ENCODE measurements around the gene RPL18. TPM values are rescaled to one million over a fixed set of nuclear protein-coding genes. Genes with fewer than 3 reads are reported as not detected.

RPL18 gene
- total and polyA plus RNA-seq, 2 experiments from 2014 or later, result 1,898 to 2,011 TPM

DNA sequence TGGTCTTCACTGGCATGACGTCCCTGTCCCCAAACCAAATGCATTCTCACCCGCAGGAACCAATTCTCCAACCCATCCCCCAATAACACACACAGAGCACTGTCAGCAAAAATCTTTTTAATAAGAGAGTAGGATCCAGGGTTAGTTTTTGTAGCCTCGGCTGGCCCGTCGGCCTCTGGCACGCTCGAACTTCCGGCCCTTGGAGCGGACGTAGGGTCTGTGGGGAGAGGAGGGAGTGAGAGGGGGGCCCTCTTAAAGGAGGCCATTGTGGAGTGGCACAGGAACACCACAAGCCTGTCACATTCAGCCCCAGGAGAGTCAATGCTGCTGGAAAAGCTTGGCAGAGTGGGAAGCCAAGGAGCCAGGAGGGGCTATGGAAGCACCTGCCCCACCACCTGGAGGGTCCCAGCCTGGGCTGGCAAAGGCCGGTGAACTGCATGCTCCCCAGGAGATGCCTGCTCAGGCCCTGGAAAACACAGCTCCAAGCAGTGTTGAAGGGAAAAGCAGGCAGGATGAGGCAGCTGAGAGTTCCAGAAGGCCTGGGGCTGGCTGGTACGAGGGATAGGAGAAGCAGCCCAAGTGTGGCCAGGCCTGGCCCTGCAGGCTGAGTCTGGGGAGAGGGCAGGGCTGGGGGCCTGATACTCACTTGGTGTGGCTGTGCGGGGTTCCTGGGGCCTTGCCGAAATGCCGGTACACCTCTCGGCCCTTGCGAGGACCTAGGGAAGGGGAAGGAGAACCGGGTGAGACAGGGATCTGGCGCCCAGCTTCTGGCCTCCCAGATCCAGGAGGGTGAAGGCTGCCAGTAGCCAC lies 3.5 kb downstream of the RPL18 start:
- H3K27ac ChIP-seq (ENCODE audit: low read depth), result peak overlapping the region; percentile 99
- no peak for DNase-seq (ENCODE audit: low spot score)
- Mint-ChIP-seq H3K36me3 (ENCODE audit: low read depth) (peaks cover 53% of the 10 kb centered on the region), H3K27ac (peak overlapping the region; percentile 98), H3K4me3 (peak overlapping the region; percentile 61), H3K4me1 (peaks cover 50% of the 10 kb centered on the region), H3K27me3 (ENCODE audit: insufficient read depth, low read depth, poor library complexity) (peaks cover 43% of the 10 kb centered on the region), H3K9me3 (no peaks in the 10 kb centered on the region; the same call in 1 of the 3 replicates)
- ATAC-seq, result no peak; the same call in 2 of the 3 replicates
- no peaks in the 10 kb centered on the region for H3K9me2 ChIP-seq (ENCODE audit: insufficient read depth)
- peaks cover 32% of the 10 kb centered on the region for H3K36me3 ChIP-seq (ENCODE audit: insufficient read depth)
- no peak overlapping the region for H2AFZ ChIP-seq
- no peaks in the 10 kb centered on the region for H3K27me3 ChIP-seq (ENCODE audit: insufficient read depth)
- peak overlapping the region; percentile 99 for H3K4me2 ChIP-seq
- no peak for TF ChIP-seq ZNF331 (CRISPR knock-in tag; IDR thresholded peaks at IDR 0.05; ENCODE audit: low read depth)
- TF ChIP-seq CREB1 (CRISPR knock-in tag; IDR thresholded peaks at IDR 0.05; ENCODE audit: low read depth), result peak; percentile 57; the same call in 1 of the 2 replicates
- peaks cover 52% of the 10 kb centered on the region for H3F3A ChIP-seq (replicated peaks; ENCODE audit: low read depth)
- H3K79me2 ChIP-seq (replicated peaks; ENCODE audit: insufficient read depth), result peaks cover 40% of the 10 kb centered on the region
- peak overlapping the region; percentile 49 for H3K4me3 ChIP-seq
- peaks cover 21% of the 10 kb centered on the region for H4K20me1 ChIP-seq (replicated peaks; ENCODE audit: insufficient read depth)
- H3K4me1 ChIP-seq (ENCODE audit: insufficient read depth), result peaks cover 39% of the 10 kb centered on the region

DNA sequence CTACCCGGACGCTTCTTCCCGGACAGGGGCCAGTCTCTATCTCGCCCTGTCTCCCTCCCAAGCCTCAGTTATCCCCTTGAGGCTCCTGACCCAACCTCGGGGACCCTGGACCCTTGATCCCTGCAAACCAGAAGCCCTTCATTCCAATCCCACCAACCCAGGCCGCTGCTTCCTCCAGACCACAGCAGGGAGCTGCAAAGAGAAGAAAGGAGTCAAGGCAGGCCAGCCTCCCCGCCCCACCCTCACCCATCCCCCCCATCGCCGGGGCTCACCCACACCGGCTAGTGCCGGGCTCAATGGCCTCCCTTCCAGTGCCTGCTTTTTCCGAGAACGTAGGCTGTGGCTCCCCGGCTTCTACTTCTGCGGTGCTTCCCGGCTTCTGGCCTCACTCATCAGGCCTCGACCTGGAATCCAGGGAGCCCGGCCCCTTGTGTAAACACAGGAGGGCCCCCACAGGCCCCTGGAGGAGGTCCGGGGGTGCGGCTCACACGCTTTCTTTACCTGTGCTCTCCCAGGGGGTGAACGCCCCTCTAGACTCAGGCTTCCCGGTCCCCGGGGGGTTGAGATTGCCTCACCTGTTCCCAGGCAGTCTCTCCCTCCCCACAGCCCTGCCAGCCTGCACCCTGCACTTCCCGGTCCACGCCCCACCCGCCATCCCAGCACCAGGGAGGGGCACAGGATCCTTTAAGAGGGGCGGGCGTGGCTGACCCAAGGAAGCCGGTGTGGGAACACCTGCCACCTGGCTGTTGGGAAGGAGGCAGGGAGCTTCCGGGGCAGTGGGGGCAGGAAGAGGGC lies 4.3 kb downstream of the RPL18 start, which contains the start of gene FAM83E:
TSS of gene FAM83E (minus strand) at position 641 of the 795 bp plus-strand sequence. CDS start 1,704 bp downstream, outside the sequence.
- H3K4me3 Mint-ChIP-seq, result peak within 1 kb of the TSS; percentile 61
- TF ChIP-seq ZNF331 (CRISPR knock-in tag; IDR thresholded peaks at IDR 0.05; ENCODE audit: low read depth) (no peak), JUNB (IDR thresholded peaks at IDR 0.05; ENCODE audit: unreplicated experiment) (no peak), POLR2AphosphoS5 (IDR thresholded peaks at IDR 0.05; ENCODE audit: low read depth) (peak; percentile 68)
- TF ChIP-seq, protein P1, sequence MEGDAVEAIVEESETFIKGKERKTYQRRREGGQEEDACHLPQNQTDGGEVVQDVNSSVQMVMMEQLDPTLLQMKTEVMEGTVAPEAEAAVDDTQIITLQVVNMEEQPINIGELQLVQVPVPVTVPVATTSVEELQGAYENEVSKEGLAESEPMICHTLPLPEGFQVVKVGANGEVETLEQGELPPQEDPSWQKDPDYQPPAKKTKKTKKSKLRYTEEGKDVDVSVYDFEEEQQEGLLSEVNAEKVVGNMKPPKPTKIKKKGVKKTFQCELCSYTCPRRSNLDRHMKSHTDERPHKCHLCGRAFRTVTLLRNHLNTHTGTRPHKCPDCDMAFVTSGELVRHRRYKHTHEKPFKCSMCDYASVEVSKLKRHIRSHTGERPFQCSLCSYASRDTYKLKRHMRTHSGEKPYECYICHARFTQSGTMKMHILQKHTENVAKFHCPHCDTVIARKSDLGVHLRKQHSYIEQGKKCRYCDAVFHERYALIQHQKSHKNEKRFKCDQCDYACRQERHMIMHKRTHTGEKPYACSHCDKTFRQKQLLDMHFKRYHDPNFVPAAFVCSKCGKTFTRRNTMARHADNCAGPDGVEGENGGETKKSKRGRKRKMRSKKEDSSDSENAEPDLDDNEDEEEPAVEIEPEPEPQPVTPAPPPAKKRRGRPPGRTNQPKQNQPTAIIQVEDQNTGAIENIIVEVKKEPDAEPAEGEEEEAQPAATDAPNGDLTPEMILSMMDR (conservative IDR thresholded peaks at IDR 0.05; ENCODE audit: low read depth in 2 of 2), result peak in 1 of 2 experiments; percentile 14; a peak in 1 of 4 replicates
- peaks cover 43% of the 10 kb centered on the region for H3K27me3 Mint-ChIP-seq (ENCODE audit: insufficient read depth, low read depth, poor library complexity)
- H3K27ac Mint-ChIP-seq, result peak within 1 kb of the TSS; percentile 98
- no peaks in the 10 kb centered on the region; the same call in 1 of the 3 replicates for H3K9me3 Mint-ChIP-seq
- peak within 1 kb of the TSS; percentile 49 for H3K4me3 ChIP-seq
- peaks cover 33% of the 10 kb centered on the region for H3K79me2 ChIP-seq (replicated peaks; ENCODE audit: insufficient read depth)
- peaks cover 32% of the 10 kb centered on the region for H3K36me3 ChIP-seq (ENCODE audit: insufficient read depth)
- no peaks in the 10 kb centered on the region for H3K9me2 ChIP-seq (ENCODE audit: insufficient read depth)
- DNase-seq (ENCODE audit: low spot score), result peak; percentile 93
- peaks cover 21% of the 10 kb centered on the region for H4K20me1 ChIP-seq (replicated peaks; ENCODE audit: insufficient read depth)
- peak within 1 kb of the TSS; percentile 99 for H3K4me2 ChIP-seq
- H3K4me1 ChIP-seq (ENCODE audit: insufficient read depth), result peaks cover 39% of the 10 kb centered on the region
- H3F3A ChIP-seq (replicated peaks; ENCODE audit: low read depth), result peaks cover 47% of the 10 kb centered on the region
- no peaks in the 10 kb centered on the region for H3K27me3 ChIP-seq (ENCODE audit: insufficient read depth)
- peaks cover 44% of the 10 kb centered on the region for H3K4me1 Mint-ChIP-seq
- peak within 1 kb of the TSS; percentile 99 for H3K27ac ChIP-seq (ENCODE audit: low read depth)
- H2AFZ ChIP-seq, result no peak within 1 kb of the TSS
- ATAC-seq, result peak; percentile 29
- peaks cover 53% of the 10 kb centered on the region for H3K36me3 Mint-ChIP-seq (ENCODE audit: low read depth)
